Peyer's patch (tissue), 4 donors: ENCODE measurements around the gene RBPJ. TPM values are rescaled to one million over a fixed set of nuclear protein-coding genes. Genes with fewer than 3 reads are reported as not detected.

ENCODE experiments used
- DNase-seq, 3 donors: peaks; one replicate each; pipeline ENCODE4 v3.0.0-alpha.2; 2017 to 2019
- H3K27ac ChIP-seq, 4 donors: fragments of 200-600 bp; sonication (generic); one replicate each; pipeline ENCODE4 v1.5.1; 2016 to 2019
- H3K27me3 ChIP-seq, 2 donors: fragments of 200-600 bp; sonication (generic); one replicate each; pipeline ENCODE4 v1.5.1; 2019
- H3K36me3 ChIP-seq, 3 donors: fragments of 200-600 bp; sonication (generic); one replicate each; pipeline ENCODE4 v1.5.1; 2016 to 2019
- H3K4me1 ChIP-seq, 4 donors: fragments of 200-600 bp; sonication (generic); one replicate each; pipeline ENCODE4 v1.5.1; 2016 to 2019
- H3K4me3 ChIP-seq, 4 donors: fragments of 200-600 bp; sonication (generic); 1 replicate in 3 of 4; 2 replicates in 1 of 4; pipeline ENCODE4 v1.5.1; 2016 to 2019; ENCODE audit warnings: mild to moderate bottlenecking in 1 of 4
- H3K9me3 ChIP-seq, 4 donors: fragments of 200-600 bp; sonication (generic); one replicate each; pipeline ENCODE4 v1.5.1; 2016 to 2019; ENCODE audit warnings: mild to moderate bottlenecking in 1 of 4
- CTCF ChIP-seq, 6 experiments: fragments of 450-650 bp in 4 of 6; fragments of 200-600 bp in 2 of 6; sonication (generic) in 1 of 6; IDR thresholded peaks; one replicate each; pipeline ENCODE4 v1.5.1; 2017 to 2019; ENCODE audit warnings: antibody characterized with exemption in 6 of 6, mild to moderate bottlenecking in 3 of 6, moderate library complexity in 1 of 6
- POLR2A ChIP-seq, 2 donors: fragments of 450-650 bp; IDR thresholded peaks; one replicate each; pipeline ENCODE4 v1.5.1; 2017; ENCODE audit warnings: antibody characterized with exemption in 2 of 2, mild to moderate bottlenecking in 2 of 2, moderate library complexity in 2 of 2
- total RNA-seq, 4 donors: library from RNA; depleted of rRNA; stranded (reverse); fragments of >200 nt; gene quantifications; one replicate each; pipeline ENCODE4 v1.1.0, GENCODE V29; 2016

Gene RBPJ
- total RNA-seq, 4 donors from 2014 or later, result 27.6 to 105 (median 42.8) TPM

- Histone ChIP-seq H3K27ac (no peak overlapping the region), H3K27me3 (no peaks in the 10 kb centered on the region)
- TF ChIP-seq CTCF (IDR thresholded peaks at IDR 0.05), result no peak
- no peak for TF ChIP-seq POLR2A (IDR thresholded peaks at IDR 0.05)
Measured at GRCh38 chr4:26289401-26289800, 31.4 kb upstream of the RBPJ start.

GRCh38 chr4:26290321-26290720, 30.5 kb upstream of the RBPJ start:
- Histone ChIP-seq H3K36me3 (no peaks in the 10 kb centered on the region), H3K27ac (no peak overlapping the region), H3K4me1 (no peaks in the 10 kb centered on the region), H3K27me3 (no peaks in the 10 kb centered on the region), H3K9me3 (no peaks in the 10 kb centered on the region), H3K4me3 (no peak overlapping the region)
- TF ChIP-seq POLR2A (IDR thresholded peaks at IDR 0.05), result no peak
- no peak for TF ChIP-seq CTCF (IDR thresholded peaks at IDR 0.05)
- no peak for DNase-seq

More at GRCh38 chr4:26289401-26289800, 31.4 kb upstream of the RBPJ start:
- no peak for DNase-seq
- Histone ChIP-seq H3K4me3 (no peak overlapping the region), H3K4me1 (no peaks in the 10 kb centered on the region), H3K36me3 (no peaks in the 10 kb centered on the region), H3K9me3 (no peaks in the 10 kb centered on the region)

GRCh38 chr4:26294904-26295303, 25.9 kb upstream of the RBPJ start:
- TF ChIP-seq POLR2A (IDR thresholded peaks at IDR 0.05), result no peak
- TF ChIP-seq CTCF (IDR thresholded peaks at IDR 0.05), result no peak
- Histone ChIP-seq H3K36me3 (no peaks in the 10 kb centered on the region), H3K27ac (no peak overlapping the region), H3K4me3 (no peak overlapping the region), H3K4me1 (no peaks in the 10 kb centered on the region), H3K9me3 (no peaks in the 10 kb centered on the region), H3K27me3 (no peaks in the 10 kb centered on the region)
- DNase-seq, result no peak

GRCh38 chr4:26296021-26296420, 24.8 kb upstream of the RBPJ start:
- no peaks in the 10 kb centered on the region for H3K9me3 ChIP-seq
- H3K36me3 ChIP-seq, result no peaks in the 10 kb centered on the region
- no peak overlapping the region for H3K27ac ChIP-seq
- no peaks in the 10 kb centered on the region for H3K27me3 ChIP-seq
- no peak overlapping the region for H3K4me3 ChIP-seq
- DNase-seq, result no peak
- H3K4me1 ChIP-seq, result no peaks in the 10 kb centered on the region
- no peak for TF ChIP-seq POLR2A (IDR thresholded peaks at IDR 0.05)
- no peak for TF ChIP-seq CTCF (IDR thresholded peaks at IDR 0.05)

DNA sequence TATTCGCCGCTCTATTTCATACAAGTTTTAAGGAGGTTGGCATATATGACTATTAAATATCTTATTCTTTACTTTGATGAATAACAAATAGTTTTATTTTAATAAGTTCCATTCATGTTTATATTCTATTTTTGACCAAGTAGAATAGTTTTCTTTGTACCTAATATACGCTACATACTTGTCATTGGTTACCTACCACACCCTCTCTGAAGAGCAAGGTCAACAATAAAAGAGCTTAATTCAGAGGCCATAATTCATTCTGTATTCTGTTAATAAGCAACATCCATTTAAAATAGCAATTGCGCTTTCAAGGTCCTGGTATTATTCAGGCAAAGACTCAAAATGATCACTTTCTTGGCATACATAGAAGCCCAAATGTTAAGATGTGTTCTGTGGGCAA, 24.3 kb upstream of the RBPJ start:
- Histone ChIP-seq H3K27me3 (no peaks in the 10 kb centered on the region), H3K9me3 (no peaks in the 10 kb centered on the region), H3K4me1 (no peaks in the 10 kb centered on the region), H3K4me3 (no peak overlapping the region), H3K27ac (no peak overlapping the region), H3K36me3 (no peaks in the 10 kb centered on the region)
- no peak for DNase-seq
- TF ChIP-seq POLR2A (IDR thresholded peaks at IDR 0.05), result no peak
- TF ChIP-seq CTCF (IDR thresholded peaks at IDR 0.05), result no peak

GRCh38 chr4:26297219-26297618, 23.6 kb upstream of the RBPJ start:
- Histone ChIP-seq H3K4me1 (no peaks in the 10 kb centered on the region), H3K4me3 (no peak overlapping the region), H3K27ac (no peak overlapping the region), H3K9me3 (no peaks in the 10 kb centered on the region), H3K36me3 (no peaks in the 10 kb centered on the region), H3K27me3 (no peaks in the 10 kb centered on the region)
- TF ChIP-seq CTCF (IDR thresholded peaks at IDR 0.05) (no peak), POLR2A (IDR thresholded peaks at IDR 0.05) (no peak)
- no peak for DNase-seq
